C1 segment of cervical spinal cord (tissue), 14 donors: ENCODE data around the gene CACNG4.

Experiments used
- DNase-seq, 14 donors: peaks; one replicate each; lab custom pipeline; 2025; lab: John Stamatoyannopoulos, UW

Gene CACNG4

DNA sequence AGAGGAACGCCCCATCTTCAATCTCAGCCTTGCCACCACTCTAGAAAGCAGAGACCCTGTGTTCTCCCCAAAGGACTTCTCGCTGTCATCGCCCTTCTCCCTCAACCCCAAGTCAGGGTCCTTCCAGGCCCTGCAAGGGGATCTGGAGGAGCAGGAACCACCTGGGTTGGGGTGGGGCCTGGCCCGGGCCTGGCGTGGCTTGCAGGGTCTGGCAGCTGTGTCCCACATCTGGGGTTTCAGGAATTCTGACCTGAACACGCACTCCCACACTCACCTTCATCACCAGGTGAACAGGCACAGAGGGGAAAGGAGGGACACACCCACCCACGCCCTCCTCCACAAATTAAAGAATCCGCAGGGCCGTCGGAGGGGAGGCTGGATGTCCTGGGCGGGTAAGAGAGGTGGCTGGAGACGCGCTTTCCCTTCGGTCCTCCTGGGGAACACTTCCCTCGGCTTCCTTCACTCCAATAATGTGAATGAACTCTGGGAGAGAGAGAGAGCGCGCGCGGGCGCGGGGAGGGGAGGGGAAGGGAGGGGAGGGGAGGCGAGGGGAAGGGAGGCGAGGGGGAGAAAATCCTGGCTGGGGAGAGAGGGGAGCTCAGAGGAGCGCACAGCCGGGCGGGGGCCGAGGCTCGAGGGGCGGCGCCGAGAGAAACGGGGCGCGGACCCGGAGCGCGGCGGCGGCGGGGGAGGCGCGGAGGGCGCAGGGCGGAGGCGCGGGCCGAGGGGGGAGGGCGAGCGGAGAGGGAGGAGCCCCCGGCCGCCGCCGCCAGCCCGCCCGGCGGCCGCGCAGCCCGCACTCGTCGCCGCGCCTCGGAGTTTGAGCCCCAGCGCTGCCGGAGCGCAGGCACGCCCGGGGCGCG is at the start of gene CACNG4:
Gene CACNG4 (plus strand): TSS at position 799 of the 863 bp plus-strand sequence. CDS start 205 bp downstream, outside the sequence.
- no peak for DNase-seq

- no peak for DNase-seq
These were observed 49.3 kb upstream of the CACNG4 start for GRCh38 chr17:66915204-66915611.

GRCh38 chr17:66915792-66916191 is 48.7 kb upstream of the CACNG4 start:
- no peak for DNase-seq

DNA sequence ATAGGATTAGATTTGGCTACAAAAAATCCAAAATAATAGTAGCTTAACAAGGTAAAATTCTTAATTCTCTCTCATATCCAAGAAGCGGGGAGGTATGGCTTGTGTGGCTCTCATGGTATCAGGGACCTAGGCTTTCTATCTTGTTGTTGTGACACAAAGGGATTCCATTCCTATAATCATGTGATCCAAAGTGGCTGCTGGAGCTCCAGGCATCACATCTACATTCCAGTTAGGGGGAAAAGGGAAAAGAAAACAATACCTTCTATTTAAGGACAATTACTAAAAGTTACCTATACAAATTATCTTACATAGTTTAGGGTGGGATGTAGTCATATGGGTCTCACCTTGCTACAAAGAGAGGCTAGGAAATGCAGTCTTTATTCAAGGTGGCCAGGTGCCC is 47.6 kb upstream of the CACNG4 start:
- no peak for DNase-seq

DNA sequence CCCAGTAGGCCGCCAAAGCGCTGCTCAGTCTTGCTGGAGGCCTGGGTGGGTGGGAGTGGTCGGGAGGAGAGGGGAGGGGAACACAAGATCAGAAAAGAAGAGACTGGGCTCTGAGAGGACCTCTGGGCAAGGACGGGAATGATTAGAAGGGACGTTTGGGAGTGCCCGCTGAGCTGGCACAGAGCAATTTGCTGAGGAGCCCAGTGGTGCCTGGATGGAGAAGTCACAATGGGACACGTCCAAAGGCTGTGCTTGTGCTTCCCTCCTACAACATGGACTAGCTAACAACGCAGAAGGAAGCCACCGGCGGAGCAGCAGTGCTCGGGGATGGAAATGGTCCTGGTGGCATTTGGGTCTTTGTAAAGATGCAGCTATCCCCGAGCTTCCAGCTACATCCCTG is 45.6 kb upstream of the CACNG4 start:
- no peak for DNase-seq

GRCh38 chr17:66920435-66920834 is 44.1 kb upstream of the CACNG4 start:
- DNase-seq: no peak

DNA sequence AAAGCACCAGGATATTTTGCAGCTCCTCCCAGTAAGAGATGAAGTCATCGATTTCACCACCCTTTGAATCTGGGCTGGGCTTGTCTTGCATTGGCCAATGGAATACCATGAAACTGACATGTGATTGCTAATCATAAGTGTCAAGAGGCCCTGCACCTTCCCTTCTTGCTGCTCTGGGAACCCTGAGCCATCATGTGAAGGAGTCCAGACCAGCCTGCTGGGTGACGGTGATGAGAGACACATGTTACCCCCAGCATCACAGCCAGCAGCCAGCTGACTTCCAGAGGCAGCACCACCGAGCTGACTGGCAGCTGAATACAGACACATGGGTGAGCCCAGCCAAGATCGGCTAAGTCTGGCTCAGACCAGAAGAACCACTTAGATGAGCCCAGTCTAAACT is 43.6 kb upstream of the CACNG4 start:
- DNase-seq: no peak

- DNase-seq: no peak
These were observed 40.6 kb upstream of the CACNG4 start for GRCh38 chr17:66923886-66924285.

- DNase-seq: no peak
These were observed 38.6 kb upstream of the CACNG4 start for GRCh38 chr17:66925811-66926500.

- no peak for DNase-seq
These were observed 35.6 kb upstream of the CACNG4 start for GRCh38 chr17:66928949-66929348.

DNA sequence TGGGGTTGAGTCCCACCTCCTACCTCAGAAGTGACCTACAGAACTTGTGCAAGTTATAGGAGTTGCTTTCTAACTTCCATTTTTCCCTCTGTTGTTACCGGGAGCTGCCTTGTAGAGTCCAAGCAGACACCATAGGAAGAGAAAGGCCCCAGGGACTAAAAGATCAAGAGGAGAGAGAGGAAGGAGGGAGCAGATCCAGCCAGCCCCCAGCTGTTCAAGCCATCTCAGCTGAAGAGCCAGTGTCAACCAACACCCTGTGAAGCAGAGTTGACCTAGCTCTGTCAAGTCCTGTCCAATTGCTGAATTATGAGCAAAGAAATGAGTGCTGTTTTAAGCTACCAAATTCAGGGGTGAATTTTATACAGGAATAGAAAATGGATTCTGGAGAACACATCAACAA is 34.9 kb upstream of the CACNG4 start:
- no peak for DNase-seq

- no peak for DNase-seq
These were observed 33.6 kb upstream of the CACNG4 start for GRCh38 chr17:66930933-66931332.

- DNase-seq: no peak
These were observed 32.2 kb upstream of the CACNG4 start for GRCh38 chr17:66932311-66932710.

DNA sequence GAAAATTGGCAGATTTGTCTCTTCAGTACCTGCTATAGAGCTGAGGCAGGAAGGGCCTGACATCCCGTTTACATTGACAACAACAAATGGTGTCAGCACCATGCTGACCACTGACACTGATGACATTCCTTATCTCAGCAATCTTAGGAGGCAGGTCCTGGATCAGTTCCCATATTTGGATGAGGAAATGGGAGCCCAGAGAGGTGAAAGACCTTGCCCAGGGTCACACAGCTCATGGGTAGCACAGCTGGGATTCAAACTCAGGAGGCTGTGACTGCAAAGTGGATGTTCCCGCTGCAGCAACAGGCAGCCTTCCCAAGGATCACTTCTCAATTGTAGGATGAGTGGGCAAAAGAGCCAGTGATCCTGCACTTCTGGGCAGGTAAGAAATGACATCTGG is 30.5 kb upstream of the CACNG4 start:
- no peak for DNase-seq

DNA sequence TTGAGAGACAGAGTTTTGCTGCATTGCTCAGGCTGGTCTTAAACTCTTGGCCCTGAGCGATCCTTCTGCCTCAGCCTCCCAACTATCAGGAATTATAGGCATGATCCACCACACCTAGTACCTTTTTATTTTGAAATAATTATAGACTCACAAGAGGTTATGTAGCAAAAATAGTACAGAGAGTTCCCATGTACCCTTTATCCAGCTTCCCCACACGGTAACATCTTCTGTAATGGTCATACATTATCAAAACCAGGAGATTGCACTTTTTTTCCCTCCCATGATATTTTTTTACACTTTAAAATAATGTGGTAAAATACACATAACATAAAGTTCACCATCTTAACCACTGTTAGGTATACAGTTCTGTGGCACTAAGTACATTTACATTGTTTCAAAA is 28.8 kb upstream of the CACNG4 start:
- DNase-seq: no peak

- no peak for DNase-seq
These were observed 25.9 kb upstream of the CACNG4 start for GRCh38 chr17:66938656-66939055.

- DNase-seq: no peak
These were observed 24.9 kb upstream of the CACNG4 start for GRCh38 chr17:66939461-66940114.

DNA sequence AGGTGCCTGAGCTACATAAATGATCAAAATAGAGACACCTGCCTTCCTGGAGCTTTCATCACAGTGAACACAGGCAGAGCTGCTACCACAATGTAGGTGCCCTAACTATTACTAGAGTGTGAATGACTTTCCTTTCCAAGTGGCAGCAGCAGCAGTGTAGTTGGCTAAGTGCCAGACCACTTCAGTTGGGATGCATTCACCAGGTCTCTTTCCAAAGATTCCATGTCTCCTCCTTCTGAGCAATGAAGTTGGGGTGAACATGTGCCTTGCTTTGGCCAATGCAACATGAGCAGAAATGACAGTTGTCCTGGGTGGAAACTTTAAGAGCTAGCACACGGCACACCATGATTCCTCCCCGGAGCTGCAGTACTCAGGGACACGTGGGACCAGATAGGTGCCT is 23.3 kb upstream of the CACNG4 start:
- no peak for DNase-seq

- no peak for DNase-seq
These were observed 22.6 kb upstream of the CACNG4 start for GRCh38 chr17:66941773-66942450.

DNA sequence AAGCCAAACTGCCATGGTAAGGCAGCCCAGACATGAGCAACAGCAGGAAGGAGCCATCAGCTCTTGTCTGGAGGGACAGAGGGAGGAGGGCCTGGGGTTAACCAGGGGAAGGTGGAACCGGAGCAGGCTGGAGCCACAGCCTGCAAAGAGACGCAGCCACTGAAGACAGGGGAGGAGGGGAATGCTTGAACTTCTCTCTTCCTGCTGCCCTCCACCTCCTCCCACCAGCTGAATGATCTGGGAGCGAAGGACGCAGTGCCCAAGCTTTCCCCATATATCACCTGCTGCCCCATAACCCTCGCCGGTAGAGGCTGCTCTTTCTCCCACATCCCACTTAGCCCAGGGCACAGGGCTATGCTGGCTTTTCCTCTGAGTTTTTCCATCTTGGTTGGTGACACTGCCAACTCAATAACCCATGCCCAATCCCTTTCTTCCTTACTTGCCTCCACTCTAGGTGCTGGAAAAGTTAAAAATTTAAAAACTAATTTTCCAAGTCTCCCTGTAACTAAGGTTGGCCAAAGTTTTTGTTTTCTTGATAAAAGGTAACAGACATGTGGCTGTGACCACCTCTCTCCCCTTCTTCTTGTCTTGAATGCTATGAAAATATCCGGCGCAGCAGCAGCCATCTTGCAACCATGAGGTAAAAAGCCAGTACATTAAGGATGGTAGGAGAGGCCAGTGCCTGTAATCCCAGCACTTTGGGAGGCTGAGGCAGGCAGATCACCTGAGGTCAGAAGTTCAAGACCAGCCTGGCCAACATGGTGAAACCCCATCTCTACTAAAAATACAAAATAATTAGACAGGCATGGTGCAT is 21.8 kb upstream of the CACNG4 start:
- DNase-seq: no peak

GRCh38 chr17:66943484-66943883 is 21.0 kb upstream of the CACNG4 start:
- no peak for DNase-seq
